ENCODE data around the gene SLC13A5.
"Not testable (repeated sequence)": the region's sequence is repeated elsewhere in the genome, so short reads cannot be mapped to it uniquely, and the experiment has no call there.

The SLC13A5 gene

DNA sequence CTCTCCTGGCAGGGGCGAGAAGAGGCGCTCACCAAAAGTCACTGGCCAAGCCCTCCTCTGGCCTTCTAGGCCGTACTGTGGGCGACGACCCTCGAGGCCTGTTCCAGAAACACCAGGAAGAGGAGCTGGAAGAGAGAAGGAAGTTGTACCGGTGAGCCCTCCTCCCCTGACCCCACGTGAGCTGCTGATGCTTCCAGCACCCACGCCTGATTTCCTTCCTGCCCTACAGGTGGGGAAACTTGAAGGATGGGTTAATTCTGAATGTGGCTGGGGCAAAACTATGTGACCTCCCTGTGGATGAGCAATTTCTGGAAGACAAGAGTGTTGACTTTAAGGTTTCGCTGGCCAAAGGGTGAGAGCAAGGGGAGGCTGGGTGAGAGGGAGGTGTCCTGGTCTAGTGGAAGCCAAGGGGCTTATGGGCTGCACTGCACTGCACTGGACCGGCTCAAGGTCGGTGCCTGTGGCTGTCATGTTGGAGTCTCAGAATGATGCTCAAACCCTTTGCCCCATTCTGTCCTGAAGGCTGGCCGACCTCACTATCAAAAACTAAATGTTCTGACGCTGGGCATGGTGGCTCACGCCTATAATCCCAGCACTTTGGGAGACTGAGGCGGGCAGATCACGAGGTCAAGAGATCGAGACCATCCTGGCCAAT lies 55.4 kb downstream of the SLC13A5 start:
- Histone ChIP-seq H3K4me3 (ENCODE audit: low read depth in 1 of 2, low read length in 2 of 2) (peak overlapping the region in 1 of 2 donors; percentile 58), H3K27ac (ENCODE audit: low read depth, low read length) (no peak overlapping the region), H3K4me1 (ENCODE audit: control insufficient read depth in 1 of 2, insufficient read depth in 2 of 2, low read length in 2 of 2) (peaks cover 23% of the 10 kb centered on the region in 2 donors), H3K27me3 (ENCODE audit: control insufficient read depth in 1 of 2, insufficient read depth in 2 of 2, low read length in 2 of 2) (peaks cover 11 to 14% of the 10 kb centered on the region in 2 donors), H3K9ac (ENCODE audit: low read depth in 1 of 2, low read length in 2 of 2) (no peak overlapping the region), H3K36me3 (ENCODE audit: control insufficient read depth in 1 of 2, insufficient read depth in 2 of 2, low read length in 2 of 2) (no peaks in the 10 kb centered on the region), H3K9me3 (ENCODE audit: control insufficient read depth in 1 of 2, low read length in 2 of 2) (no peaks in the 10 kb centered on the region)

DNA sequence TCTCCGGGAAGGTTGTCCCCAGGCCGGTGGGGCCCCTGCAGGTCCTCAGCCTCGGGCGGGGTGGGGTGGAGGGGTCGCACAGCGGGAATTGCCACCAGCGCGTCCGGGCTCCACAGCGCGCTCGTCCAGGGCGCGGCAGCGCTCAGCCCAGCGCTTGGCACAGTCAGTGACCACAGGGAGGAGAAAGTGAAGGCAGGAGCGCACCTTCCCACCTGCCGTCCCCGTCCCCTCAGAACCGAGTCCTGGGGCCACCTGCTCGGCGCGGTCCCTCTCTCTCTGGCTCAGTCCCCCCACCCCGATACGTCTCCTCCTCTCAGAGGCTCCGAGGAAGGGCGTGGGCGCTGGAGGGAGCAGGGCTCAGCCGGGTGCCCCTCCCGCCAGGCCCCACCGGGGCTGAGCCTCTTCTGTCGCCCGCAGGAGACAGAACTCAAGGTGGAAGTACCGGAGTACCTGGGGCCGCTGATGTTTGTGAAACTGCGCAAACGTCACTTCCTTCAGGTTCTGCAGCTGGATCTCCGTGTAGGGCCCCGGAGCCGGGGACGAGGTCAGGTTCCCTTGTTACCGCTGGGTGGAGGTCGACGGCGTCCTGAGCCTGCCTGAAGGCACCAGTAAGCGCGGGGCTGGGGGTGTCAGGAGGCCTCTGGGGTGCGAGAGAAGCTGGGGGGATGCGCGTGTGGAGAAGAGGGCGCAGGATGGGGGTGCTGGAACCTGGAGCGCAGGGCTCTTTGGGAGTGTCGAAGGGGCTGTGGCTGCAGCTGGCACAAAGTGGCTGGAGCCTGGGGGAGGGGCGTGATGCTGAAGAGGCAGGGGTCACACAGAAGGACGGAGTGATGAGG lies 56.2 kb downstream of the SLC13A5 start:
- H3K9me3 ChIP-seq (ENCODE audit: control insufficient read depth in 1 of 2, low read length in 2 of 2); H3K27ac ChIP-seq (ENCODE audit: low read depth, low read length); H3K9ac ChIP-seq (ENCODE audit: low read depth in 1 of 2, low read length in 2 of 2); H3K36me3 ChIP-seq (ENCODE audit: control insufficient read depth in 1 of 2, insufficient read depth in 2 of 2, low read length in 2 of 2): not testable (repeated sequence)
- Histone ChIP-seq H3K27me3 (ENCODE audit: control insufficient read depth in 1 of 2, insufficient read depth in 2 of 2, low read length in 2 of 2) (peaks cover 11 to 14% of the 10 kb centered on the region in 2 donors), H3K4me3 (ENCODE audit: low read depth in 1 of 2, low read length in 2 of 2) (peak overlapping the region in 1 of 2 donors; percentile 58), H3K4me1 (ENCODE audit: control insufficient read depth in 1 of 2, insufficient read depth in 2 of 2, low read length in 2 of 2) (peaks cover 31% of the 10 kb centered on the region in 2 donors)

DNA sequence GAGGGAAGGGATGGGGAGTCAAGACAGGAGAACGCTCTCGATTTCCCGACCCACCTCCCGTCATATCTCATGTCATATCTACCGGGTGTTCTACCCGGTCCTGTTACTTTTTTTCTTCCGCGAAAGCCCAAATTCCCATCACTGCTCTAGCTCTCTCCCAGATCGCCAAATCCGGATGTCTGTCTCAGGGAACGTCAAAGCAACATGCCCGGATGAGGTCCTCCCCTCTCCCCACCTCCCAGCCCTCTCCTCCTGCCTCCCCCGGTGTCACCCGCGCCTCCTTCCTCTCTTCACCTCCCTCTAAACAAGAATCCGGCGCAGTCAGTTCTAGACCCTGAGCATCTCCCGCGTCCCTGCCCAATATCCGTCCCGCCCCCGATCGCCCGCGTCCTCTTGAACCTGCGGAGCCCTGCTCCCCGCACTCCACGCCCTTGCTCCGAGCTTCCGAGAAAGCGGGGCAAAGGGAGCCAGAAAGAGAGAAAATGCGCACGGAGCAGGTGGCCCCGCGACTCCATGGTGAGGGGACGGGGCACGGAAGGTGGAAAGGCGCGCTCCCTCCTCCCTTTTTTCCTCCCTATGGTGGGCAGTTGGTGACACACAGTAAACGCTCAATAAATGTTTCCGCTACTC lies 57.3 kb downstream of the SLC13A5 start:
- not testable (repeated sequence) for H3K36me3 ChIP-seq (ENCODE audit: control insufficient read depth in 1 of 2, insufficient read depth in 2 of 2, low read length in 2 of 2); H3K27ac ChIP-seq (ENCODE audit: low read depth, low read length); H3K4me3 ChIP-seq (ENCODE audit: low read depth in 1 of 2, low read length in 2 of 2); H3K9ac ChIP-seq (ENCODE audit: low read depth in 1 of 2, low read length in 2 of 2); H3K9me3 ChIP-seq (ENCODE audit: control insufficient read depth in 1 of 2, low read length in 2 of 2)
- Histone ChIP-seq H3K27me3 (ENCODE audit: control insufficient read depth in 1 of 2, insufficient read depth in 2 of 2, low read length in 2 of 2) (peaks cover 11 to 14% of the 10 kb centered on the region in 2 donors), H3K4me1 (ENCODE audit: control insufficient read depth in 1 of 2, insufficient read depth in 2 of 2, low read length in 2 of 2) (peaks cover 35 to 36% of the 10 kb centered on the region in 2 donors)

DNA sequence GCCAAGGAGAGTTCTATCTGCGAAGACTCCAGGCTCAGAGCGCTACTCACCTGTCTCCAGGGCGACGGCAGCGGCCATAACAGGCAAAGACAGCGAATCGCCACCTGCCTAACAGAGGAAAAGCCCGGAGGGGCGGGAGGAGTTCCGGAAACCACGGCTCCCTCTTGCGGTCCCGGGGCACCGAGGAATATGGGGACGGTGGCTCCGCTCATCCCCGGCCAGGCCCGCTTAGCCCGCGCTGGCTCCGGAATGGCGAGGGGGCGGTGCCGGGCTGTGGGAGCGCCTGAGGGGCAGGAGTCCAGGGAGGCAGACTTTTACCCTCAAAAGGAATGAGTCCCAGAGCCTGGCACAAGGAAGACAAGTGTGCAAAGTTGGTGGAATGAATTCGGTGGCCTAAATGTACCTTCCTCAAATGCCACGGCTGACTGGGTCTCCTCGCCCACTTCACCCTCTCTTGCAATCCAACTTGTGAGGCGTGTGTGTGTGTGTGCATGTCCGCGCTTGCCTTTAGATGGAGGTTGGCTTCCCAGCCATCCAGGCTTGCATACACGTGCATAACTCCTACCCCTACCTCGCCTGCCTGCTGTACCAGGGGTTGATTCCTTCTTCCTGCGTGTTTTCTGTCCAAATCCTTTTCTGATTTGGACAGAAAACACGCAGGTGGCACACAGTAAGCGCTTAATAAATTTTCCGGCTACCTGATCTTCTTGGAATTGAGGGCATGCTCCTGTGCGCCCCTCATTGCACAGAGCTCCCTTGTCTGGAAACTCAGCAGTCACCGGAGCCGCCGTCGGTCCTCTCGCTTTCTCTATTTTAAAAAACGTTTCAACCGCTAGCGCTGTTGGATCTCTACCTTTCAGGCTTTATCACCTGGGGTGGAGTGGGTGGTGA lies 58.1 kb downstream of the SLC13A5 start:
- Histone ChIP-seq H3K4me3 (ENCODE audit: low read depth in 1 of 2, low read length in 2 of 2) (peak overlapping the region; percentile 53 to 60), H3K27ac (ENCODE audit: low read depth, low read length) (no peak overlapping the region), H3K36me3 (ENCODE audit: control insufficient read depth in 1 of 2, insufficient read depth in 2 of 2, low read length in 2 of 2) (no peaks in the 10 kb centered on the region), H3K27me3 (ENCODE audit: control insufficient read depth in 1 of 2, insufficient read depth in 2 of 2, low read length in 2 of 2) (peaks cover 11 to 14% of the 10 kb centered on the region in 2 donors), H3K9me3 (ENCODE audit: control insufficient read depth in 1 of 2, low read length in 2 of 2) (no peaks in the 10 kb centered on the region), H3K4me1 (ENCODE audit: control insufficient read depth in 1 of 2, insufficient read depth in 2 of 2, low read length in 2 of 2) (peaks cover 41% of the 10 kb centered on the region in 2 donors), H3K9ac (ENCODE audit: low read depth in 1 of 2, low read length in 2 of 2) (peak overlapping the region in 1 of 2 donors; percentile 25)

DNA sequence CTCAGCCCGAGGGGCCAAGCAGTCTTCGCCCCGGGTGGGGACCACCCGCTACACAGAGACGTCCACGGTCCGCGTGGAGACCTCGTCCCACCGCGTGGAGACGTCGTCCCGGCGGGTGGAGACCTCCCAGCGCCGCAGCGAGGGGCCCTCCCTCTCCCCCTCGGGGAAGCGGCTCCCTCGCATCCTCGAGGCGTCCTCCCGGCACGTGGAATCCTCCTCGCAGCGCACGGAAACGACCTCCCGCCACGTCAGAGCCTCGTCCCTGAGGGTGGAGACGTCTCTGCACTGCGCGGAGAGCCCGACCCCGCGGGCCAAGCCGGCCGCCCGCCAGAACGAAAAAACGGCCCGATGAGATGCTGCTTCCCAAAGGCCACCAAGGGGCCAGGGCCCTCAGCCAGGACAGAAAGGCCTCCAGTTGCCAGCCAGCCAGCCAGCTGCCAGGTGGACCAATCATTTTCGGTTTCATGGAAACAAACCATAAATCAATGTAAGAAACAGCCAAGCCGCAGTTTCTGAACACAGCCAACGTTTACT lies 61.2 kb downstream of the SLC13A5 start:
- H3K9ac ChIP-seq (ENCODE audit: low read depth in 1 of 2, low read length in 2 of 2) = peak overlapping the region; percentile 72 to 97
- H3K36me3 ChIP-seq (ENCODE audit: control insufficient read depth in 1 of 2, insufficient read depth in 2 of 2, low read length in 2 of 2) = peaks cover 0 to 15% of the 10 kb centered on the region in 2 donors
- peaks cover 38 to 44% of the 10 kb centered on the region in 2 donors for H3K4me1 ChIP-seq (ENCODE audit: control insufficient read depth in 1 of 2, insufficient read depth in 2 of 2, low read length in 2 of 2)
- no peaks in the 10 kb centered on the region for H3K9me3 ChIP-seq (ENCODE audit: control insufficient read depth in 1 of 2, low read length in 2 of 2)
- peaks cover 6 to 14% of the 10 kb centered on the region in 2 donors for H3K27me3 ChIP-seq (ENCODE audit: control insufficient read depth in 1 of 2, insufficient read depth in 2 of 2, low read length in 2 of 2)
- peak overlapping the region; percentile 92 to 100 for H3K4me3 ChIP-seq (ENCODE audit: low read depth in 1 of 2, low read length in 2 of 2)
- peak overlapping the region; percentile 76 for H3K27ac ChIP-seq (ENCODE audit: low read depth, low read length)

DNA sequence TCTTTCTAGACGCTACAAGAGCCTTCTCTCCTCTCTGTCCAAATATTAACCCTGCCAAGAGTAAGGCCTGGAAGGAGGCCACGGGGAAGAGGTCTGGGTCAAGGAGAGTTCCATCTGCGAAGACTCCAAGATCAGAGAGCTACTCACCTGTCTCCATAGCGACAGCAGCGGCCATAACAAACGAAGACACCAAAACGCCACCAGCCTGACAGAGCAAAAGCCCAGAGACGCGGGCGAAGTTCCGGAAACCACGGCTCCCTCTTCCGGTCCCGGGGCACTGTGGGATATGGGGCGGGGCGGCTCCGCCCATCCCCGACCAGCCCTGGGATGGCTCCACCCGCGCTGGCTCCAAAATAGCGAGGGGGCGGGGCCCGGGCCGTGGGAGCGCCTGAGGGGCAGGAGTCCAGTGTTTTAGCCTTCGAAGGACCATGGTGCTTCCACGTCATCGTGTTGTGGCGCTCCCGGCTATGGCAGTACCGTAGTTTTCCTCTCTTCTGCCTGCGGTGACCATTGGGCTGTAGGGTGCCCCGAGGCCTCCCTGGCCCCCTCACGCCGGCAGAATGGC lies 61.7 kb downstream of the SLC13A5 start, which contains the start of the genes C17orf100 and MED31:
TSS of gene C17orf100 (plus strand) at position 409 of the 565 bp plus-strand sequence. CDS start at position 561, 152 bp downstream.
TSS of gene MED31 (minus strand) at position 252 of the 565 bp plus-strand sequence. CDS start at position 175, 77 bp downstream.
- peak within 1 kb of the TSS; percentile 93 for H3K27ac ChIP-seq (ENCODE audit: low read depth, low read length)
- H3K27me3 ChIP-seq (ENCODE audit: control insufficient read depth in 1 of 2, insufficient read depth in 2 of 2, low read length in 2 of 2) = peaks cover 6 to 14% of the 10 kb centered on the region in 2 donors
- H3K9me3 ChIP-seq (ENCODE audit: control insufficient read depth in 1 of 2, low read length in 2 of 2) = no peaks in the 10 kb centered on the region
- peak within 1 kb of the TSS; percentile 81 to 97 for H3K9ac ChIP-seq (ENCODE audit: low read depth in 1 of 2, low read length in 2 of 2)
- peaks cover 38 to 44% of the 10 kb centered on the region in 2 donors for H3K4me1 ChIP-seq (ENCODE audit: control insufficient read depth in 1 of 2, insufficient read depth in 2 of 2, low read length in 2 of 2)
- peak within 1 kb of the TSS; percentile 92 to 100 for H3K4me3 ChIP-seq (ENCODE audit: low read depth in 1 of 2, low read length in 2 of 2)
- peaks cover 0 to 20% of the 10 kb centered on the region in 2 donors for H3K36me3 ChIP-seq (ENCODE audit: control insufficient read depth in 1 of 2, insufficient read depth in 2 of 2, low read length in 2 of 2)

DNA sequence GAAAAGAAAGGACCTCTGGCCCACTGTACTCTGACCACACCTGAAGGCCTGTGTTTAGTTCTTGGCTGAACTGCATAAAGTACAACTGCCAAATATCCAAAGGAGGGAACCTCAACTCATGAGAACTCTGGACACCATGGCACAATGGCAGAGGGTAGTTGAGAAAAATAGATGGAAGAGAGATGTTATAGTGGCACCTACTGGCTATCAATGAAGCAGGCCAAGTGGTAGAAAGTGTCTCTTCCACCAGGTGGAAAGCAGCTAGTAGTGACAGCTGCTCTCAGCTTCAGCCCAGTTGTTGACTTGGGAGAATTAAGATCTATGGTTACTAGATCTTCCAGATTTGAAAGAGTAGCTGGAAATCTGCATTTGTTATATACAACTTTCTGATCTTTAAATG lies 65.0 kb downstream of the SLC13A5 start:
- no peak overlapping the region for H3K9ac ChIP-seq (ENCODE audit: low read depth in 1 of 2, low read length in 2 of 2)
- H3K4me3 ChIP-seq (ENCODE audit: low read depth in 1 of 2, low read length in 2 of 2) = no peak overlapping the region
- H3K9me3 ChIP-seq (ENCODE audit: control insufficient read depth in 1 of 2, low read length in 2 of 2) = no peaks in the 10 kb centered on the region
- no peaks in the 10 kb centered on the region for H3K27me3 ChIP-seq (ENCODE audit: control insufficient read depth in 1 of 2, insufficient read depth in 2 of 2, low read length in 2 of 2)
- peaks cover 14 to 43% of the 10 kb centered on the region in 2 donors for H3K36me3 ChIP-seq (ENCODE audit: control insufficient read depth in 1 of 2, insufficient read depth in 2 of 2, low read length in 2 of 2)
- H3K4me1 ChIP-seq (ENCODE audit: control insufficient read depth in 1 of 2, insufficient read depth in 2 of 2, low read length in 2 of 2) = peaks cover 24% of the 10 kb centered on the region in 2 donors
- no peak overlapping the region for H3K27ac ChIP-seq (ENCODE audit: low read depth, low read length)

DNA sequence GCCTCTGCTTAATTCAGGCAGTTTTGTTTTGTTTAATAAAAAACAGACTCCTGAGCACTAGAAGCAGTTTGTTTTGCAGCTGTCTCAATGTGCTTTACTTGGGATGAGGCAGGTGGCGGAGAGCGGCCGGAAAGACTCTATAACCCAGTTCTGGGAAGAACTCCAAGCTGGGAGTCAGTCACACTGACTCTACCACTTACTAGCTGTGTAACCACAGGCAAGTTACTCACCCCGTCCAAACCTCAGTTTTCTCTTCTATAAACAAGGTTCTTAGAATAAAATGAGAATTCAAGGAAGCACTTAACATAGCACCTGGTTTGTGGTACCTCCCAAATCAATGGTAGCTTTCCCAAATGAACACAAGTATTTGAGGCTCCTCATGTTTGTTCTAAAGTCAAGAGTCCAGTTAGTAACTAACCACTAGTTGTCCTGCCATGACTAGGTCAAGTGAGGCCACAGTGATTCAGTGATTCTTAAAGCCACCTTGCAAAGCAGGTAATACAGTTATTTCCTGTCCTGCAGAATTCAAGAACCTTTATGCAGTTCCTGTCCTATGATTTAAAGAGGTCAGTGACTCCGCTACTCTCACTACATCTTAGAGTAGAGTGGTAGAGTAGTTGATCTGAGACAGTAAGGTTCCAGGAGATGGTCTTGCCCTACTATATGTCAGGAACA lies 69.6 kb downstream of the SLC13A5 start:
- Histone ChIP-seq H3K4me1 (ENCODE audit: control insufficient read depth in 1 of 2, insufficient read depth in 2 of 2, low read length in 2 of 2) (peaks cover 21 to 30% of the 10 kb centered on the region in 2 donors), H3K9ac (ENCODE audit: low read depth in 1 of 2, low read length in 2 of 2) (no peak overlapping the region), H3K36me3 (ENCODE audit: control insufficient read depth in 1 of 2, insufficient read depth in 2 of 2, low read length in 2 of 2) (peaks cover 14 to 42% of the 10 kb centered on the region in 2 donors), H3K9me3 (ENCODE audit: control insufficient read depth in 1 of 2, low read length in 2 of 2) (no peaks in the 10 kb centered on the region), H3K27ac (ENCODE audit: low read depth, low read length) (no peak overlapping the region), H3K27me3 (ENCODE audit: control insufficient read depth in 1 of 2, insufficient read depth in 2 of 2, low read length in 2 of 2) (no peaks in the 10 kb centered on the region), H3K4me3 (ENCODE audit: low read depth in 1 of 2, low read length in 2 of 2) (no peak overlapping the region)

Measured in duodenal mucosa (tissue), 2 donors.